ENCODE measurements around the gene FSD2. TPM values are rescaled to one million over a fixed set of nuclear protein-coding genes. Genes with fewer than 3 reads are reported as not detected.

The FSD2 gene
- total and polyA plus RNA-seq, 2 experiments from 2014 or later = 0.18 TPM; not detected in 1

- H3K27me3 ChIP-seq (ENCODE audit: insufficient read depth) = no peaks in the 10 kb centered on the region
- Mint-ChIP-seq H3K9me3 (no peaks in the 10 kb centered on the region), H3K4me1 (no peaks in the 10 kb centered on the region), H3K27ac (no peak overlapping the region), H3K36me3 (ENCODE audit: low read depth) (no peaks in the 10 kb centered on the region), H3K4me3 (no peak overlapping the region), H3K27me3 (ENCODE audit: insufficient read depth, low read depth, poor library complexity) (no peaks in the 10 kb centered on the region)
- TF ChIP-seq CREB1 (CRISPR knock-in tag; IDR thresholded peaks at IDR 0.05; ENCODE audit: low read depth) = no peak
- TF ChIP-seq, protein P1, sequence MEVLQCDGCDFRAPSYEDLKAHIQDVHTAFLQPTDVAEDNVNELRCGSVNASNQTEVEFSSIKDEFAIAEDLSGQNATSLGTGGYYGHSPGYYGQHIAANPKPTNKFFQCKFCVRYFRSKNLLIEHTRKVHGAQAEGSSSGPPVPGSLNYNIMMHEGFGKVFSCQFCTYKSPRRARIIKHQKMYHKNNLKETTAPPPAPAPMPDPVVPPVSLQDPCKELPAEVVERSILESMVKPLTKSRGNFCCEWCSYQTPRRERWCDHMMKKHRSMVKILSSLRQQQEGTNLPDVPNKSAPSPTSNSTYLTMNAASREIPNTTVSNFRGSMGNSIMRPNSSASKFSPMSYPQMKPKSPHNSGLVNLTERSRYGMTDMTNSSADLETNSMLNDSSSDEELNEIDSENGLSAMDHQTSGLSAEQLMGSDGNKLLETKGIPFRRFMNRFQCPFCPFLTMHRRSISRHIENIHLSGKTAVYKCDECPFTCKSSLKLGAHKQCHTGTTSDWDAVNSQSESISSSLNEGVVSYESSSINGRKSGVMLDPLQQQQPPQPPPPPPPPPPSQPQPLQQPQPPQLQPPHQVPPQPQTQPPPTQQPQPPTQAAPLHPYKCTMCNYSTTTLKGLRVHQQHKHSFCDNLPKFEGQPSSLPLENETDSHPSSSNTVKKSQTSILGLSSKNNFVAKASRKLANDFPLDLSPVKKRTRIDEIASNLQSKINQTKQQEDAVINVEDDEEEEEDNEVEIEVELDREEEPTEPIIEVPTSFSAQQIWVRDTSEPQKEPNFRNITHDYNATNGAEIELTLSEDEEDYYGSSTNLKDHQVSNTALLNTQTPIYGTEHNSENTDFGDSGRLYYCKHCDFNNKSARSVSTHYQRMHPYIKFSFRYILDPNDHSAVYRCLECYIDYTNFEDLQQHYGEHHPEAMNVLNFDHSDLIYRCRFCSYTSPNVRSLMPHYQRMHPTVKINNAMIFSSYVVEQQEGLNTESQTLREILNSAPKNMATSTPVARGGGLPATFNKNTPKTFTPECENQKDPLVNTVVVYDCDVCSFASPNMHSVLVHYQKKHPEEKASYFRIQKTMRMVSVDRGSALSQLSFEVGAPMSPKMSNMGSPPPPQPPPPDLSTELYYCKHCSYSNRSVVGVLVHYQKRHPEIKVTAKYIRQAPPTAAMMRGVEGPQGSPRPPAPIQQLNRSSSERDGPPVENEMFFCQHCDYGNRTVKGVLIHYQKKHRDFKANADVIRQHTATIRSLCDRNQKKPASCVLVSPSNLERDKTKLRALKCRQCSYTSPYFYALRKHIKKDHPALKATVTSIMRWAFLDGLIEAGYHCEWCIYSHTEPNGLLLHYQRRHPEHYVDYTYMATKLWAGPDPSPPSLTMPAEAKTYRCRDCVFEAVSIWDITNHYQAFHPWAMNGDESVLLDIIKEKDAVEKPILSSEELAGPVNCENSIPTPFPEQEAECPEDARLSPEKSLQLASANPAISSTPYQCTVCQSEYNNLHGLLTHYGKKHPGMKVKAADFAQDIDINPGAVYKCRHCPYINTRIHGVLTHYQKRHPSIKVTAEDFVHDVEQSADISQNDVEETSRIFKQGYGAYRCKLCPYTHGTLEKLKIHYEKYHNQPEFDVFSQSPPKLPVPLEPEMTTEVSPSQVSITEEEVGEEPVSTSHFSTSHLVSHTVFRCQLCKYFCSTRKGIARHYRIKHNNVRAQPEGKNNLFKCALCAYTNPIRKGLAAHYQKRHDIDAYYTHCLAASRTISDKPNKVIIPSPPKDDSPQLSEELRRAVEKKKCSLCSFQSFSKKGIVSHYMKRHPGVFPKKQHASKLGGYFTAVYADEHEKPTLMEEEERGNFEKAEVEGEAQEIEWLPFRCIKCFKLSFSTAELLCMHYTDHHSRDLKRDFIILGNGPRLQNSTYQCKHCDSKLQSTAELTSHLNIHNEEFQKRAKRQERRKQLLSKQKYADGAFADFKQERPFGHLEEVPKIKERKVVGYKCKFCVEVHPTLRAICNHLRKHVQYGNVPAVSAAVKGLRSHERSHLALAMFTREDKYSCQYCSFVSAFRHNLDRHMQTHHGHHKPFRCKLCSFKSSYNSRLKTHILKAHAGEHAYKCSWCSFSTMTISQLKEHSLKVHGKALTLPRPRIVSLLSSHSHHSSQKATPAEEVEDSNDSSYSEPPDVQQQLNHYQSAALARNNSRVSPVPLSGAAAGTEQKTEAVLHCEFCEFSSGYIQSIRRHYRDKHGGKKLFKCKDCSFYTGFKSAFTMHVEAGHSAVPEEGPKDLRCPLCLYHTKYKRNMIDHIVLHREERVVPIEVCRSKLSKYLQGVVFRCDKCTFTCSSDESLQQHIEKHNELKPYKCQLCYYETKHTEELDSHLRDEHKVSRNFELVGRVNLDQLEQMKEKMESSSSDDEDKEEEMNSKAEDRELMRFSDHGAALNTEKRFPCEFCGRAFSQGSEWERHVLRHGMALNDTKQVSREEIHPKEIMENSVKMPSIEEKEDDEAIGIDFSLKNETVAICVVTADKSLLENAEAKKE (CRISPR knock-in tag; IDR thresholded peaks at IDR 0.05) = no peak
- no peak for TF ChIP-seq REST (IDR thresholded peaks at IDR 0.05; ENCODE audit: unreplicated experiment)
- no peak for TF ChIP-seq JUNB (IDR thresholded peaks at IDR 0.05; ENCODE audit: unreplicated experiment)
- no peak for TF ChIP-seq POLR2AphosphoS5 (IDR thresholded peaks at IDR 0.05; ENCODE audit: low read depth)
- TF ChIP-seq, protein P2, sequence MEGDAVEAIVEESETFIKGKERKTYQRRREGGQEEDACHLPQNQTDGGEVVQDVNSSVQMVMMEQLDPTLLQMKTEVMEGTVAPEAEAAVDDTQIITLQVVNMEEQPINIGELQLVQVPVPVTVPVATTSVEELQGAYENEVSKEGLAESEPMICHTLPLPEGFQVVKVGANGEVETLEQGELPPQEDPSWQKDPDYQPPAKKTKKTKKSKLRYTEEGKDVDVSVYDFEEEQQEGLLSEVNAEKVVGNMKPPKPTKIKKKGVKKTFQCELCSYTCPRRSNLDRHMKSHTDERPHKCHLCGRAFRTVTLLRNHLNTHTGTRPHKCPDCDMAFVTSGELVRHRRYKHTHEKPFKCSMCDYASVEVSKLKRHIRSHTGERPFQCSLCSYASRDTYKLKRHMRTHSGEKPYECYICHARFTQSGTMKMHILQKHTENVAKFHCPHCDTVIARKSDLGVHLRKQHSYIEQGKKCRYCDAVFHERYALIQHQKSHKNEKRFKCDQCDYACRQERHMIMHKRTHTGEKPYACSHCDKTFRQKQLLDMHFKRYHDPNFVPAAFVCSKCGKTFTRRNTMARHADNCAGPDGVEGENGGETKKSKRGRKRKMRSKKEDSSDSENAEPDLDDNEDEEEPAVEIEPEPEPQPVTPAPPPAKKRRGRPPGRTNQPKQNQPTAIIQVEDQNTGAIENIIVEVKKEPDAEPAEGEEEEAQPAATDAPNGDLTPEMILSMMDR (conservative IDR thresholded peaks at IDR 0.05; ENCODE audit: low read depth in 2 of 2) = no peak
- TF ChIP-seq NANOG (IDR thresholded peaks at IDR 0.05; ENCODE audit: borderline replicate concordance) = no peak
- no peak for TF ChIP-seq ZNF331 (CRISPR knock-in tag; IDR thresholded peaks at IDR 0.05; ENCODE audit: low read depth)
- no peak for TF ChIP-seq EZH2phosphoT487 (IDR thresholded peaks at IDR 0.05; ENCODE audit: unreplicated experiment)
- TF ChIP-seq, protein P3, sequence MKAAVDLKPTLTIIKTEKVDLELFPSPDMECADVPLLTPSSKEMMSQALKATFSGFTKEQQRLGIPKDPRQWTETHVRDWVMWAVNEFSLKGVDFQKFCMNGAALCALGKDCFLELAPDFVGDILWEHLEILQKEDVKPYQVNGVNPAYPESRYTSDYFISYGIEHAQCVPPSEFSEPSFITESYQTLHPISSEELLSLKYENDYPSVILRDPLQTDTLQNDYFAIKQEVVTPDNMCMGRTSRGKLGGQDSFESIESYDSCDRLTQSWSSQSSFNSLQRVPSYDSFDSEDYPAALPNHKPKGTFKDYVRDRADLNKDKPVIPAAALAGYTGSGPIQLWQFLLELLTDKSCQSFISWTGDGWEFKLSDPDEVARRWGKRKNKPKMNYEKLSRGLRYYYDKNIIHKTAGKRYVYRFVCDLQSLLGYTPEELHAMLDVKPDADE (IDR thresholded peaks at IDR 0.05) = no peak
- TF ChIP-seq ZNF114 (CRISPR knock-in tag; IDR thresholded peaks at IDR 0.05) = no peak
- no peak for TF ChIP-seq EZH2 (IDR thresholded peaks at IDR 0.05; ENCODE audit: low read depth, unreplicated experiment)
- no peak for TF ChIP-seq STAT1 (IDR thresholded peaks at IDR 0.05; ENCODE audit: unreplicated experiment)
- H3F3A ChIP-seq (replicated peaks; ENCODE audit: low read depth) = no peaks in the 10 kb centered on the region
- no peaks in the 10 kb centered on the region for H3K9me2 ChIP-seq (ENCODE audit: insufficient read depth)
- DNase-seq (ENCODE audit: low spot score) = no peak
- no peak overlapping the region for H3K4me2 ChIP-seq
- ATAC-seq = no peak
- no peak overlapping the region for H3K4me3 ChIP-seq
- H4K20me1 ChIP-seq (replicated peaks; ENCODE audit: insufficient read depth) = no peaks in the 10 kb centered on the region
- H3K36me3 ChIP-seq (ENCODE audit: insufficient read depth) = no peaks in the 10 kb centered on the region
- H3K27ac ChIP-seq (ENCODE audit: low read depth) = no peak overlapping the region
- no peaks in the 10 kb centered on the region for H3K4me1 ChIP-seq (ENCODE audit: insufficient read depth)
- H3K79me2 ChIP-seq (replicated peaks; ENCODE audit: insufficient read depth) = no peaks in the 10 kb centered on the region
- H2AFZ ChIP-seq = no peak overlapping the region
These were observed 74.3 kb downstream of the FSD2 start for GRCh38 chr15:82731527-82731926.

Data from GM23338 (cell line).